Stimulated activated naive CD8-positive, alpha-beta T cell treated with anti-CD3 and anti-CD28 coated beads, Interleukin-15, amount 100 ng/mL, for 72 hours (primary cell): Measurements from ENCODE around the gene PHYHIPL.

Experiments
- ATAC-seq: fragments of 150-1000 bp; cut with Tn5 transposase; 2 replicates; pipeline ENCODE4 v1.10.0; 2021; ENCODE audit warnings: mild to moderate bottlenecking, moderate library complexity
- DNase-seq, 2 donors: peaks; one replicate each; pipeline ENCODE4 v3.0.0; 2021 to 2022
- H3K27ac Mint-ChIP-seq, 2 donors: one replicate each; pipeline ENCODE4 v1.8.0; 2022; ENCODE audit warnings: mild to moderate bottlenecking in 2 of 2, mixed read lengths in 2 of 2, moderate library complexity in 2 of 2
- H3K27me3 Mint-ChIP-seq: one replicate; pipeline ENCODE4 v1.8.0; 2022; ENCODE audit warnings: mixed read lengths
- H3K4me1 Mint-ChIP-seq: one replicate; pipeline ENCODE4 v1.8.0; 2022; ENCODE audit warnings: mild to moderate bottlenecking, mixed read lengths
- H3K4me3 Mint-ChIP-seq, 2 donors: one replicate each; pipeline ENCODE4 v1.8.0; 2022; ENCODE audit warnings: mild to moderate bottlenecking in 2 of 2, mixed read lengths in 2 of 2, moderate library complexity in 1 of 2
- H3K9me3 Mint-ChIP-seq, 2 donors: one replicate each; pipeline ENCODE4 v1.8.0; 2022; ENCODE audit warnings: mixed read lengths in 2 of 2

The PHYHIPL gene

GRCh38 chr10:59176241-59177030 is at the start of gene PHYHIPL:
Gene PHYHIPL, plus strand, starts transcription at chr10:59176643. Its CDS starts 211 bp downstream, at chr10:59176854.
- H3K4me3 Mint-ChIP-seq = peak within 1 kb of the TSS in 1 of 2 donors; percentile 31
- peaks cover 20% of the 10 kb centered on the region for H3K27me3 Mint-ChIP-seq
- H3K9me3 Mint-ChIP-seq = peaks cover 0 to 6% of the 10 kb centered on the region in 2 donors
- no peak within 1 kb of the TSS for H3K27ac Mint-ChIP-seq
- ATAC-seq = no peak
- no peak for DNase-seq
- peaks cover 5% of the 10 kb centered on the region for H3K4me1 Mint-ChIP-seq

GRCh38 chr10:59126991-59127390 is 49.5 kb upstream of the PHYHIPL start:
- Mint-ChIP-seq H3K4me1 (no peaks in the 10 kb centered on the region), H3K27ac (no peak overlapping the region), H3K27me3 (no peaks in the 10 kb centered on the region), H3K4me3 (no peak overlapping the region), H3K9me3 (peaks cover 0 to 8% of the 10 kb centered on the region in 2 donors)
- ATAC-seq (no peak), DNase-seq (no peak)

- peaks cover 0 to 8% of the 10 kb centered on the region in 2 donors for H3K9me3 Mint-ChIP-seq
- H3K27me3 Mint-ChIP-seq = no peaks in the 10 kb centered on the region
- ATAC-seq (no peak), DNase-seq (no peak)
- H3K4me3 Mint-ChIP-seq = no peak overlapping the region
- no peaks in the 10 kb centered on the region for H3K4me1 Mint-ChIP-seq
- no peak overlapping the region for H3K27ac Mint-ChIP-seq
These were observed 48.5 kb upstream of the PHYHIPL start for GRCh38 chr10:59127991-59128390.

GRCh38 chr10:59129867-59130266 is 46.6 kb upstream of the PHYHIPL start:
- Mint-ChIP-seq H3K27ac (no peak overlapping the region), H3K9me3 (peaks cover 0 to 8% of the 10 kb centered on the region in 2 donors), H3K4me3 (no peak overlapping the region), H3K27me3 (no peaks in the 10 kb centered on the region), H3K4me1 (no peaks in the 10 kb centered on the region)
- DNase-seq (no peak), ATAC-seq (no peak)

GRCh38 chr10:59131666-59132065 is 44.8 kb upstream of the PHYHIPL start:
- DNase-seq (no peak), ATAC-seq (no peak)
- no peak overlapping the region for H3K4me3 Mint-ChIP-seq
- no peak overlapping the region for H3K27ac Mint-ChIP-seq
- H3K4me1 Mint-ChIP-seq = no peaks in the 10 kb centered on the region
- H3K27me3 Mint-ChIP-seq = no peaks in the 10 kb centered on the region
- peaks cover 0 to 8% of the 10 kb centered on the region in 2 donors for H3K9me3 Mint-ChIP-seq

GRCh38 chr10:59133841-59134593 is 42.4 kb upstream of the PHYHIPL start:
- Mint-ChIP-seq H3K27ac (no peak overlapping the region), H3K4me3 (no peak overlapping the region), H3K27me3 (no peaks in the 10 kb centered on the region), H3K4me1 (no peaks in the 10 kb centered on the region), H3K9me3 (peaks cover 0 to under 1% of the 10 kb centered on the region in 2 donors)
- DNase-seq (no peak), ATAC-seq (no peak)

- H3K4me3 Mint-ChIP-seq = no peak overlapping the region
- no peak for DNase-seq
- H3K9me3 Mint-ChIP-seq = no peaks in the 10 kb centered on the region
- no peaks in the 10 kb centered on the region for H3K4me1 Mint-ChIP-seq
- H3K27me3 Mint-ChIP-seq = no peaks in the 10 kb centered on the region
- H3K27ac Mint-ChIP-seq = no peak overlapping the region
- ATAC-seq = no peak
These were observed 41.7 kb upstream of the PHYHIPL start for GRCh38 chr10:59134785-59135184.

GRCh38 chr10:59135275-59135674 is 41.2 kb upstream of the PHYHIPL start:
- Mint-ChIP-seq H3K4me3 (no peak overlapping the region), H3K4me1 (no peaks in the 10 kb centered on the region), H3K27ac (no peak overlapping the region), H3K9me3 (no peaks in the 10 kb centered on the region), H3K27me3 (no peaks in the 10 kb centered on the region)
- ATAC-seq = no peak
- DNase-seq = no peak

- no peak overlapping the region for H3K27ac Mint-ChIP-seq
- H3K27me3 Mint-ChIP-seq = no peaks in the 10 kb centered on the region
- DNase-seq (no peak), ATAC-seq (no peak)
- H3K4me3 Mint-ChIP-seq = no peak overlapping the region
- H3K9me3 Mint-ChIP-seq = no peaks in the 10 kb centered on the region
- H3K4me1 Mint-ChIP-seq = no peaks in the 10 kb centered on the region
These were observed 38.4 kb upstream of the PHYHIPL start for GRCh38 chr10:59138052-59138451.

- ATAC-seq (no peak), DNase-seq (no peak)
- Mint-ChIP-seq H3K9me3 (no peaks in the 10 kb centered on the region), H3K4me3 (no peak overlapping the region), H3K27ac (no peak overlapping the region), H3K27me3 (no peaks in the 10 kb centered on the region), H3K4me1 (no peaks in the 10 kb centered on the region)
These were observed 32.9 kb upstream of the PHYHIPL start for GRCh38 chr10:59143544-59143943.

- no peaks in the 10 kb centered on the region for H3K27me3 Mint-ChIP-seq
- ATAC-seq (no peak), DNase-seq (no peak)
- no peaks in the 10 kb centered on the region for H3K9me3 Mint-ChIP-seq
- H3K27ac Mint-ChIP-seq = no peak overlapping the region
- no peak overlapping the region for H3K4me3 Mint-ChIP-seq
- no peaks in the 10 kb centered on the region for H3K4me1 Mint-ChIP-seq
These were observed 27.7 kb upstream of the PHYHIPL start for GRCh38 chr10:59148701-59149100.

GRCh38 chr10:59155556-59155955 is 20.9 kb upstream of the PHYHIPL start:
- Mint-ChIP-seq H3K27ac (no peak overlapping the region), H3K9me3 (no peaks in the 10 kb centered on the region), H3K27me3 (no peaks in the 10 kb centered on the region), H3K4me1 (no peaks in the 10 kb centered on the region), H3K4me3 (no peak overlapping the region)
- DNase-seq (no peak), ATAC-seq (no peak)

- peaks cover 5 to 15% of the 10 kb centered on the region in 2 donors for H3K9me3 Mint-ChIP-seq
- DNase-seq (no peak), ATAC-seq (no peak)
- no peak overlapping the region for H3K4me3 Mint-ChIP-seq
- no peaks in the 10 kb centered on the region for H3K4me1 Mint-ChIP-seq
- H3K27ac Mint-ChIP-seq = no peak overlapping the region
- H3K27me3 Mint-ChIP-seq = no peaks in the 10 kb centered on the region
These were observed 8.9 kb upstream of the PHYHIPL start for GRCh38 chr10:59167512-59167911.

GRCh38 chr10:59172567-59172966 is 3.9 kb upstream of the PHYHIPL start:
- no peak overlapping the region for H3K4me3 Mint-ChIP-seq
- H3K4me1 Mint-ChIP-seq = peaks cover 5% of the 10 kb centered on the region
- H3K27me3 Mint-ChIP-seq = peaks cover 17% of the 10 kb centered on the region
- DNase-seq = no peak
- no peak for ATAC-seq
- peaks cover 0 to 19% of the 10 kb centered on the region in 2 donors for H3K9me3 Mint-ChIP-seq
- H3K27ac Mint-ChIP-seq = no peak overlapping the region

GRCh38 chr10:59173414-59173813 is 3.0 kb upstream of the PHYHIPL start:
- Mint-ChIP-seq H3K27me3 (peaks cover 20% of the 10 kb centered on the region), H3K4me1 (peaks cover 5% of the 10 kb centered on the region), H3K4me3 (no peak overlapping the region), H3K27ac (no peak overlapping the region), H3K9me3 (peaks cover 0 to 11% of the 10 kb centered on the region in 2 donors)
- ATAC-seq = no peak
- no peak for DNase-seq

GRCh38 chr10:59175538-59176240 is 754 bp upstream of the PHYHIPL start:
- Mint-ChIP-seq H3K27me3 (peaks cover 20% of the 10 kb centered on the region), H3K9me3 (peaks cover 0 to 6% of the 10 kb centered on the region in 2 donors), H3K4me1 (peaks cover 5% of the 10 kb centered on the region), H3K27ac (no peak overlapping the region), H3K4me3 (peak overlapping the region in 1 of 2 donors; percentile 31)
- DNase-seq = no peak
- no peak for ATAC-seq
